ENCODE measurements around the gene CCDC91. TPM values are rescaled to one million over a fixed set of nuclear protein-coding genes. Genes with fewer than 3 reads are reported as not detected.

CCDC91 gene
- total RNA-seq, 4 donors from 2014 or later, result 24.3 to 65.2 (median 34.3) TPM

GRCh38 chr12:28235015-28235414 lies 44.8 kb downstream of the CCDC91 start:
- no peak for TF ChIP-seq CTCF (IDR thresholded peaks at IDR 0.05)
- TF ChIP-seq POLR2A (IDR thresholded peaks at IDR 0.05), result no peak
- H3K4me3 ChIP-seq, result no peak overlapping the region
- H3K36me3 ChIP-seq, result no peaks in the 10 kb centered on the region
- no peak for DNase-seq
- no peak overlapping the region for H3K27ac ChIP-seq
- H3K27me3 ChIP-seq, result no peaks in the 10 kb centered on the region
- H3K9me3 ChIP-seq, result no peaks in the 10 kb centered on the region
- no peaks in the 10 kb centered on the region for H3K4me1 ChIP-seq

- Histone ChIP-seq H3K9me3 (no peaks in the 10 kb centered on the region), H3K4me3 (no peak overlapping the region), H3K4me1 (no peaks in the 10 kb centered on the region), H3K27me3 (no peaks in the 10 kb centered on the region), H3K27ac (no peak overlapping the region), H3K36me3 (no peaks in the 10 kb centered on the region)
- no peak for DNase-seq
- TF ChIP-seq POLR2A (IDR thresholded peaks at IDR 0.05) (no peak), CTCF (IDR thresholded peaks at IDR 0.05) (no peak)
Observed at GRCh38 chr12:28235985-28236384, 45.7 kb downstream of the CCDC91 start.

- TF ChIP-seq POLR2A (IDR thresholded peaks at IDR 0.05), result no peak
- TF ChIP-seq CTCF (IDR thresholded peaks at IDR 0.05), result no peak
- Histone ChIP-seq H3K27ac (no peak overlapping the region), H3K4me3 (no peak overlapping the region), H3K9me3 (no peaks in the 10 kb centered on the region), H3K27me3 (no peaks in the 10 kb centered on the region), H3K36me3 (no peaks in the 10 kb centered on the region), H3K4me1 (no peaks in the 10 kb centered on the region)
- DNase-seq, result no peak
Observed at GRCh38 chr12:28237423-28237822, 47.2 kb downstream of the CCDC91 start.

GRCh38 chr12:28239918-28240317 lies 49.7 kb downstream of the CCDC91 start:
- no peak for TF ChIP-seq POLR2A (IDR thresholded peaks at IDR 0.05)
- TF ChIP-seq CTCF (IDR thresholded peaks at IDR 0.05), result no peak
- Histone ChIP-seq H3K4me1 (no peaks in the 10 kb centered on the region), H3K9me3 (no peaks in the 10 kb centered on the region), H3K27me3 (no peaks in the 10 kb centered on the region), H3K36me3 (no peaks in the 10 kb centered on the region), H3K4me3 (no peak overlapping the region), H3K27ac (no peak overlapping the region)
- DNase-seq, result no peak

DNA sequence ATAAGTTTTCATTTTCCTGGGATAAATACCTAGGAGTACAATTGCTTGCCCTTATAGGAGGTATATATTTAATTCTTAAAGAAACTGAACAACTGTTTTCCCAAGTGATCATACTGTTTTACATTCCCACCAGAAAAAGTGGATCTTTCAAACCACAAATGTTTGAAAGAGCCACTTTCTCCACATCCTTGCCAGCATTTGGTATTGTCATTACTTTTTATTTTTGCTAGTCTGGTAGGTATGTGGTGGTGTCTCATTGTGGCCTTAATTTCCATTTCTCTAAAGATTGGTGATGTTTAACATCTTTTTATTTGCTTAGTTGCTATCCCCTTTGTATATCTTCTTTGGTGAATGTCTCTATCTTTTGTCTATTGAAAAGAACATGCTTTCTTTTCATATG lies 50.6 kb downstream of the CCDC91 start:
- no peak for TF ChIP-seq POLR2A (IDR thresholded peaks at IDR 0.05)
- TF ChIP-seq CTCF (IDR thresholded peaks at IDR 0.05), result no peak
- Histone ChIP-seq H3K4me1 (no peaks in the 10 kb centered on the region), H3K9me3 (no peaks in the 10 kb centered on the region), H3K27me3 (no peaks in the 10 kb centered on the region), H3K36me3 (no peaks in the 10 kb centered on the region), H3K4me3 (no peak overlapping the region), H3K27ac (no peak overlapping the region)
- no peak for DNase-seq

GRCh38 chr12:28242129-28242495 lies 51.9 kb downstream of the CCDC91 start:
- H3K4me3 ChIP-seq, result no peak overlapping the region
- no peaks in the 10 kb centered on the region for H3K9me3 ChIP-seq
- TF ChIP-seq POLR2A (IDR thresholded peaks at IDR 0.05) (no peak), CTCF (IDR thresholded peaks at IDR 0.05) (no peak)
- H3K27me3 ChIP-seq, result no peaks in the 10 kb centered on the region
- no peak for DNase-seq
- H3K36me3 ChIP-seq, result no peaks in the 10 kb centered on the region
- H3K27ac ChIP-seq, result no peak overlapping the region
- H3K4me1 ChIP-seq, result no peaks in the 10 kb centered on the region

All from Peyer's patch (tissue), 4 donors.